ENCODE results near the gene USP37.

- TF ChIP-seq CTCF (IDR thresholded peaks at IDR 0.05) = no peak
- no peak for TF ChIP-seq POLR2A (IDR thresholded peaks at IDR 0.05)
These were observed 162.9 kb downstream of the USP37 start for GRCh38 chr2:218405086-218405745.

Data from breast epithelium (tissue), 3 donors.